ENCODE data around the gene FGD5. TPM values are rescaled to one million over a fixed set of nuclear protein-coding genes. Genes with fewer than 3 reads are reported as not detected.

FGD5 gene
- total RNA-seq, 1 donor from 2014 or later, result 16.2 TPM

DNA sequence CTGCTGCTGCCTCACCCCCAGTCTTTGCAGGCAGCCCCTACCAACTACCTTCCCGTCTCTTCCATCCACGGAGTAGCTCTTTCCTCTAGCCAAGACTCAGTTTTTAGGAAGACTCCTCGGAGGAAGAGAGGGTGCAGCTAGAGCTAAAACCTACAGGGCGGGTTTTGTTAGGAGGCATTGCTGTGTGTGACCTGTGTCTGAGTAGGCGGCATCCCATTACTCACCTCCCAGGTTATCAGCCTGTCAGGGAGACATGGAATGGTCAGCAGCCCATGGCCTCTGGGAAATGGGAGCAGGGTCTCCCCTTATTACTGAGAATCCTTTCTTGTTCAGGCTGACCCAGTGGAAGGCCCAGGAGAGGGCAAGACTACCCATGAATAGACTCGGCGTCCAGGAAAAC is 43.8 kb upstream of the FGD5 start:
- no peaks in the 10 kb centered on the region for H3K27me3 ChIP-seq
- no peaks in the 10 kb centered on the region for H3K36me3 ChIP-seq
- no peak overlapping the region for H3K4me3 ChIP-seq
- TF ChIP-seq, protein P1, sequence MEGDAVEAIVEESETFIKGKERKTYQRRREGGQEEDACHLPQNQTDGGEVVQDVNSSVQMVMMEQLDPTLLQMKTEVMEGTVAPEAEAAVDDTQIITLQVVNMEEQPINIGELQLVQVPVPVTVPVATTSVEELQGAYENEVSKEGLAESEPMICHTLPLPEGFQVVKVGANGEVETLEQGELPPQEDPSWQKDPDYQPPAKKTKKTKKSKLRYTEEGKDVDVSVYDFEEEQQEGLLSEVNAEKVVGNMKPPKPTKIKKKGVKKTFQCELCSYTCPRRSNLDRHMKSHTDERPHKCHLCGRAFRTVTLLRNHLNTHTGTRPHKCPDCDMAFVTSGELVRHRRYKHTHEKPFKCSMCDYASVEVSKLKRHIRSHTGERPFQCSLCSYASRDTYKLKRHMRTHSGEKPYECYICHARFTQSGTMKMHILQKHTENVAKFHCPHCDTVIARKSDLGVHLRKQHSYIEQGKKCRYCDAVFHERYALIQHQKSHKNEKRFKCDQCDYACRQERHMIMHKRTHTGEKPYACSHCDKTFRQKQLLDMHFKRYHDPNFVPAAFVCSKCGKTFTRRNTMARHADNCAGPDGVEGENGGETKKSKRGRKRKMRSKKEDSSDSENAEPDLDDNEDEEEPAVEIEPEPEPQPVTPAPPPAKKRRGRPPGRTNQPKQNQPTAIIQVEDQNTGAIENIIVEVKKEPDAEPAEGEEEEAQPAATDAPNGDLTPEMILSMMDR (IDR thresholded peaks at IDR 0.05), result no peak
- TF ChIP-seq POLR2A (IDR thresholded peaks at IDR 0.05) (no peak), POLR2AphosphoS5 (IDR thresholded peaks at IDR 0.05; ENCODE audit: insufficient read depth in 1 of 2, low read depth in 1 of 2) (no peak)
- H3K4me1 ChIP-seq, result no peaks in the 10 kb centered on the region
- no peaks in the 10 kb centered on the region for H3K9me3 ChIP-seq
- peak in 1 of 2 donors; percentile 61 for DNase-seq (ENCODE audit: extremely low spot score in 2 of 2)
- intact Hi-C loops (cut with DNase I), result loop anchor here (5.0 kb wide), 1 partner anchor 463 kb away; no protein-coding TSS in a partner anchor
- no peak overlapping the region for H3K27ac ChIP-seq

DNA sequence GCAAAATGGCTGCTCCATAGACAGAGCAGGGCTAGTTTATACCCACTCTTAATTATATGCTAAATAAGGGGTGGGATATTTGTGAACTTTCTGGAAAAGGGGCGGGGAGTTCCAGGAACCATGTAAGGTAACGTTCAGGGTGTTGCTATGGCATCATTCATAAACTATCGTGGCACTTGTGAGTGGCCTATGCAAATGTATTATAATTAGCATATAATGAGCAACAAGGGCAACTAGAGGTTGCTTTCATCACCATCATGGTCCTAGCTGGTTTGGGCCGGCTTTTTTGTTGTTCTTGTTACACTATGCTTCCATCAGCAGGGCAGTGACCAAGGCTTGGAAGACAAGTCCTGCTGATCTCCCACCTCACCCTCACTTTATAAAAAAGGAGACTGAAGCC is 43.2 kb upstream of the FGD5 start:
- intact Hi-C loops (cut with DNase I), result loop anchor here (5.0 kb wide), 1 partner anchor 463 kb away; no protein-coding TSS in a partner anchor
- no peaks in the 10 kb centered on the region for H3K9me3 ChIP-seq
- no peak overlapping the region for H3K27ac ChIP-seq
- no peak for DNase-seq (ENCODE audit: extremely low spot score in 2 of 2)
- H3K4me3 ChIP-seq, result no peak overlapping the region
- H3K4me1 ChIP-seq, result no peaks in the 10 kb centered on the region
- H3K27me3 ChIP-seq, result no peaks in the 10 kb centered on the region
- TF ChIP-seq, protein P1 (IDR thresholded peaks at IDR 0.05), result no peak
- TF ChIP-seq POLR2A (IDR thresholded peaks at IDR 0.05) (no peak), POLR2AphosphoS5 (IDR thresholded peaks at IDR 0.05; ENCODE audit: insufficient read depth in 1 of 2, low read depth in 1 of 2) (no peak)
- H3K36me3 ChIP-seq, result no peaks in the 10 kb centered on the region

DNA sequence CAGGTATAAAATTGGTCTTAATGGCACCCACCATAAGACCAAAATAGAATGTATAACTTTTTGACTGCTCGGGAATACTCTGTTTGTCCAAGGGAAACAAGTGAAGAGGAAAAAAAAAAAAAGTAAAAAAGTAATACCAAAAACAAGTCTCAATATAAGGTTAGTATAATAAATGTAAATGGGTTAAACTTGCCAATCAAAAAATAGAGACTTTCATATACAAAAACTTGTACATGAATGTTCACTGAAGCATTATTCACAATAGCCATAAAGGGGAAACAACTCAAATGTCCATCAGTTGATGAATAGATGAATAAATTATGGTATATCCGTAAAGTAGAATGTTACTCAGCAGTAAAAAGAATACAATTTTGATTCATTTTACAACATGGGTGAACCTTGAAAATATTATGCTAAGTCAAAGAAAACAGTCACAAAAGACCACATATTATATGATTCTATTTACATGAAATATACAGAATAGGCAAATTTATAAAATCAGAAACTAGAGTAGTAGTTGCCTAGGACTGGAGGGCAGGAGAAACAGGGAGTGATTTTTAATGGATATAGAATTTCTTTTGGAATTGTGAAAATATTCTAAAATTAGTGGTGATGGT is 39.6 kb upstream of the FGD5 start:
- H3K27ac ChIP-seq, result no peak overlapping the region
- no peak overlapping the region for H3K4me3 ChIP-seq
- DNase-seq (ENCODE audit: extremely low spot score in 2 of 2), result no peak
- TF ChIP-seq POLR2A (IDR thresholded peaks at IDR 0.05) (no peak), POLR2AphosphoS5 (IDR thresholded peaks at IDR 0.05; ENCODE audit: insufficient read depth in 1 of 2, low read depth in 1 of 2) (no peak)
- TF ChIP-seq, protein P1 (IDR thresholded peaks at IDR 0.05), result no peak
- intact Hi-C loops (cut with DNase I), result loop anchor here (5.0 kb wide), 1 partner anchor 467 kb away; no protein-coding TSS in a partner anchor
- H3K27me3 ChIP-seq, result no peaks in the 10 kb centered on the region
- no peaks in the 10 kb centered on the region for H3K4me1 ChIP-seq
- no peaks in the 10 kb centered on the region for H3K36me3 ChIP-seq
- no peaks in the 10 kb centered on the region for H3K9me3 ChIP-seq

DNA sequence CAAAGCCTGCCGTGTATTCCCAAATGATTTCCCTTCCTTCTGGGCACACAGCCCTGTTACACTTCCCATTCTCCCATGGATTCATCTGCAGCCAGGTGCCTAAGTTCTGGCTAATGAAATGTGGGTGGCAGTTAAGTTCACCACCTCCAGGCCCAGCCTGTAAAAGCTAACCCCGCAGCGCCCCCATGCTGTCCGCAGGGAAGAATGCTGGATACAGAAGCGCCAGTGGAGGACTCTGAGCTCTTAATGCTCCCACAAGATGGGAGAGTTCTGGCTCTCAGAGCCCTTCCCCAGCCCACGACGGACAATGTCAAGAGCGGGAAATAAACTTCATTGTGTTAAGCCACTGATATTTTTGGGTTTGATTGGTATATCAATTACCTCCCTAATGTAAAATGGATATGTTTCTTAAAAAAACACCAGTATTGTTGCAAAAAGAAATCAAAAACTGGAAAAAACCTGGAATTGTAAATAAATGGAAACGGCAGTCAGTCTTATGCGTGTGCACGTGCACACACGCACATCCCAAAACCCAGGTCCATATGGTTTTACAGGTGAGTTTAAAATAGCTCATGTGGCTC is 37.7 kb upstream of the FGD5 start:
- H3K4me1 ChIP-seq, result no peaks in the 10 kb centered on the region
- H3K27me3 ChIP-seq, result no peaks in the 10 kb centered on the region
- no peak overlapping the region for H3K27ac ChIP-seq
- H3K4me3 ChIP-seq, result no peak overlapping the region
- no peak for TF ChIP-seq POLR2AphosphoS5 (IDR thresholded peaks at IDR 0.05; ENCODE audit: insufficient read depth in 1 of 2, low read depth in 1 of 2)
- TF ChIP-seq, protein P1 (IDR thresholded peaks at IDR 0.05), result peak in 1 of 3 experiments; percentile 22
- DNase-seq (ENCODE audit: extremely low spot score in 2 of 2), result no peak
- H3K36me3 ChIP-seq, result no peaks in the 10 kb centered on the region
- no peaks in the 10 kb centered on the region for H3K9me3 ChIP-seq
- intact Hi-C loops (cut with DNase I), result no loop called here

DNA sequence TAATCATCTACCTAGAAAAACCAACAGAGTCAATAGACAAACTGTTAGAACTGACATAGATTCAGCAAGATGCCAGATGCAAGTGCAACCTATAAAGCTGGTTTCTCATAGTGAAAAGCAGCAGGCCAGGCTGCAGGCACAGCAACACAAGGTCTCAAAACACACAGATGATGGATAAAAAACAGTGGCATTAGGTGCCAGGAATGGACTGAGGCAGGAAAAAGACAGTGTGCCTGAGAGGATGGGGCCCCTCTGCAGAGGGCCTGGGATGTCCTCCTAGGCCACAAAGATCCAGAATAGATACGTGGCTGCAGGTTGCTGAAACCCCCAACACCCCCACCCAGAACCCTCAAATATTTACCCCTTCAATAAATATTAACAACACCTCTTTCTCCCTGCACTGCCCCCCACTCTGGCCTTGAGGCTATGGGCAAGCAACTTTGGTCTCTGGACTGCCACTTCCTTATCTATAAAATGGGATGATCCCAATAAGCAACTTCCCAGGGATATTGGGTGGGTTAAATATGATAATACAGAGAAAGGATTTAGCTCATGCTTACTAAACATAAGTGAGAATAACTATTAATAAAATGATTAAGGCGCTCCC is 35.2 kb upstream of the FGD5 start:
- Histone ChIP-seq H3K27ac (no peak overlapping the region), H3K27me3 (no peaks in the 10 kb centered on the region), H3K36me3 (no peaks in the 10 kb centered on the region), H3K9me3 (no peaks in the 10 kb centered on the region), H3K4me3 (no peak overlapping the region), H3K4me1 (no peaks in the 10 kb centered on the region)
- no peak for TF ChIP-seq POLR2AphosphoS5 (IDR thresholded peaks at IDR 0.05; ENCODE audit: insufficient read depth in 1 of 2, low read depth in 1 of 2)
- TF ChIP-seq, protein P1 (IDR thresholded peaks at IDR 0.05), result no peak
- no peak for TF ChIP-seq POLR2A (IDR thresholded peaks at IDR 0.05)
- no peak for DNase-seq (ENCODE audit: extremely low spot score in 2 of 2)
- intact Hi-C loops (cut with DNase I), result no loop called here

Data from vagina (tissue), 2 donors.